ENCODE data around the gene SLC23A3.

GRCh38 chr2:219165058-219165911 lies 4.5 kb downstream of the SLC23A3 start:
- TF ChIP-seq CTCF (conservative IDR thresholded peaks at IDR 0.05 in 1 of 2, IDR thresholded peaks at IDR 0.05 in 1 of 2; ENCODE audit: extremely low read depth in 1 of 2, insufficient read depth in 1 of 2, low read depth in 1 of 2, low read length in 2 of 2) (no peak), EZH2 (IDR thresholded peaks at IDR 0.05; ENCODE audit: borderline replicate concordance, low read length) (no peak)
